Stomach (tissue), 4 donors: ENCODE results near the gene CD69.
"Not testable (repeated sequence)": the region's sequence is repeated elsewhere in the genome, so short reads cannot be mapped to it uniquely, and the experiment has no call there.

Source experiments
- EP300 ChIP-seq: sonication (generic); formaldehyde crosslinking; IDR thresholded peaks from one replicate; pipeline ENCODE4 v1.6.1; 2017; ENCODE audit warnings: antibody characterized with exemption
- POLR2A ChIP-seq, 4 donors: fragments of 450-650 bp; IDR thresholded peaks; one replicate each; pipeline ENCODE4 v1.6.1; 2016; ENCODE audit warnings: antibody characterized with exemption in 4 of 4, control low read depth in 2 of 4, mild to moderate bottlenecking in 1 of 4, moderate library complexity in 1 of 4
- POLR2AphosphoS5 ChIP-seq, 3 donors: sonication (generic); formaldehyde crosslinking; IDR thresholded peaks; one replicate each; pipeline ENCODE4 v1.6.1; 2016; ENCODE audit warnings: antibody characterized with exemption in 3 of 3
- TF ChIP-seq, protein P1 (sequence below), 7 experiments: fragments of 450-650 bp in 4 of 7; fragments of 200-600 bp in 3 of 7; sonication (generic) in 3 of 7; IDR thresholded peaks; one replicate each; pipeline ENCODE4 v1.5.1; 2016 to 2019; ENCODE audit warnings: antibody characterized with exemption in 7 of 7, control low read depth in 2 of 7, mild to moderate bottlenecking in 1 of 7

DNA sequence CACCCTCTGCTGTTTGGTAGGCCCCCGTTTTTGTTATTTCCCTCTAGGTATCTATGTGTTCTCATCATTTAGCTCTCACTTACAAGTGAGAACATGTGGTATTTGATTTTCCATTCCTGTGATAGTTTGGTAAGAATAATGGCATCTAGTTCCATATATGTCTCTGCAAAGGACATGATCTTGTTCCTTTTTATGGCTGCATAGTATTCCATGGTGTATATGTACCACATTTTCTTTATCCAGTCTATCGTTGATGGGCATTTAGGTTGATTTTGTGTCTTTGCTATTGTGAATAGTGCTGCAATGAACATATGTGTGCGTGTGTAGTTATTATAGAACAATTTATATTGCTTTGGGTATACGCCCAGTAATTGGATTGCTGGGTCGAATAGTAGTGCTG is 56.1 kb downstream of the CD69 start:
- not testable (repeated sequence) for TF ChIP-seq EP300; POLR2A (IDR thresholded peaks at IDR 0.05); POLR2AphosphoS5 (IDR thresholded peaks at IDR 0.05)
- TF ChIP-seq, protein P1, sequence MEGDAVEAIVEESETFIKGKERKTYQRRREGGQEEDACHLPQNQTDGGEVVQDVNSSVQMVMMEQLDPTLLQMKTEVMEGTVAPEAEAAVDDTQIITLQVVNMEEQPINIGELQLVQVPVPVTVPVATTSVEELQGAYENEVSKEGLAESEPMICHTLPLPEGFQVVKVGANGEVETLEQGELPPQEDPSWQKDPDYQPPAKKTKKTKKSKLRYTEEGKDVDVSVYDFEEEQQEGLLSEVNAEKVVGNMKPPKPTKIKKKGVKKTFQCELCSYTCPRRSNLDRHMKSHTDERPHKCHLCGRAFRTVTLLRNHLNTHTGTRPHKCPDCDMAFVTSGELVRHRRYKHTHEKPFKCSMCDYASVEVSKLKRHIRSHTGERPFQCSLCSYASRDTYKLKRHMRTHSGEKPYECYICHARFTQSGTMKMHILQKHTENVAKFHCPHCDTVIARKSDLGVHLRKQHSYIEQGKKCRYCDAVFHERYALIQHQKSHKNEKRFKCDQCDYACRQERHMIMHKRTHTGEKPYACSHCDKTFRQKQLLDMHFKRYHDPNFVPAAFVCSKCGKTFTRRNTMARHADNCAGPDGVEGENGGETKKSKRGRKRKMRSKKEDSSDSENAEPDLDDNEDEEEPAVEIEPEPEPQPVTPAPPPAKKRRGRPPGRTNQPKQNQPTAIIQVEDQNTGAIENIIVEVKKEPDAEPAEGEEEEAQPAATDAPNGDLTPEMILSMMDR (IDR thresholded peaks at IDR 0.05): not testable (repeated sequence)
